GM19043 (cell line): ENCODE data around the gene GLT1D1.

Source experiments
- ATAC-seq: cut with Tn5 transposase; IDR thresholded peaks from one replicate; pipeline ENCODE4 v1.9.1; 2021; ENCODE audit warnings: low read depth; ENCODE audit not compliant: unreplicated experiment

Gene GLT1D1

GRCh38 chr12:128909653-128910052 is 56.4 kb downstream of the GLT1D1 start:
- no peak for ATAC-seq

GRCh38 chr12:128910629-128911028 is 57.4 kb downstream of the GLT1D1 start:
- ATAC-seq = no peak

DNA sequence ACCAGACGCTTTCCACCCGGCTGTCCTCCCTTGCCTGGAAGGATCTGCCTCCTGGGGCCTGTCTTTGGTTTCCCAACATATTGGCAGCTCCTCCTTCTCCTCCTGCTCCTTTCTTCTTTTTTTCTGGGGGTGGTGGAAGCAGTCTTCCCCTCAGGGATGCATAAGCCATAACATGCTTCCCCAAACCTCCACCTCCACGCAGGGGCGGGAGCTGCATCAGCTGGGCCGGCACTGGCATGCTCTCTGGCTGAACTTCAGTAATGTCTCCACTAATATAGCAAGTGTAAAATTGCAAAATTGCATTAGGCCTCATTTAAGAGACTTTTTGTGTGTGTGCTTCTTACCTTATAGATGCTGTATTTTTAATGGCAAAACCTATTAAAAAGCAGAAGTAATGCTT is 58.6 kb downstream of the GLT1D1 start:
- ATAC-seq = no peak

DNA sequence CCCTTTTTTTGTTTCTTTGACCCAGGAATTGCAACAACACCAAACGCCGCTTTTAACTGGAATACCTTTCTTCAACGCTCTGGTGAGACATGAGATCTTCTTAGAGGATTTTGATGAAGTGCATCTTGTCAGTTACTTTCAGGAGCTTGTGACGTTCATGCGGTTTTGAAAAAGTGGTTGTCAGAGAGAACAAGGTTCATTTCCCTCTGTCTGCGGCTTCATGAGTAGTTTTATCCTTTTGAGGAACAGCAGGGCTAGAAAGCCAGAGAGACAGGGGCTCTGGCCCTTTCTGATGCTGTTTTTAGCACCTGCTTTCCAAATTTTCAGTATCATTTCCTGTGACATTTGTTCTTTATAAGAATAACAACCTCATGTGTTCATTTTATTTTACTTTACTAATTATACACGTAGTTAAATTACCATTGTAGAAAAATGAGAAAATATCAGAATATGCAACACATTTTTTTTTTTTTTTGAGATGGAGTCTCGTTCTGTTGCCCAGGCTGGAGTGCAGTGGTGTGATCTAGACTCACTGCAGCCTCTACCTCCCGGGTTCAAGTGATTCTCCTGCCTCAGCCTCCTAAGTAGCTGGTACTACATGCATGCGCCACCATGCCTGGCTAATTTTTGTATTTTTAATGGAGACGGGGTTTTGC is 61.8 kb downstream of the GLT1D1 start:
- peak; percentile 95 for ATAC-seq

GRCh38 chr12:128916425-128916824 is 63.1 kb downstream of the GLT1D1 start:
- ATAC-seq = no peak

DNA sequence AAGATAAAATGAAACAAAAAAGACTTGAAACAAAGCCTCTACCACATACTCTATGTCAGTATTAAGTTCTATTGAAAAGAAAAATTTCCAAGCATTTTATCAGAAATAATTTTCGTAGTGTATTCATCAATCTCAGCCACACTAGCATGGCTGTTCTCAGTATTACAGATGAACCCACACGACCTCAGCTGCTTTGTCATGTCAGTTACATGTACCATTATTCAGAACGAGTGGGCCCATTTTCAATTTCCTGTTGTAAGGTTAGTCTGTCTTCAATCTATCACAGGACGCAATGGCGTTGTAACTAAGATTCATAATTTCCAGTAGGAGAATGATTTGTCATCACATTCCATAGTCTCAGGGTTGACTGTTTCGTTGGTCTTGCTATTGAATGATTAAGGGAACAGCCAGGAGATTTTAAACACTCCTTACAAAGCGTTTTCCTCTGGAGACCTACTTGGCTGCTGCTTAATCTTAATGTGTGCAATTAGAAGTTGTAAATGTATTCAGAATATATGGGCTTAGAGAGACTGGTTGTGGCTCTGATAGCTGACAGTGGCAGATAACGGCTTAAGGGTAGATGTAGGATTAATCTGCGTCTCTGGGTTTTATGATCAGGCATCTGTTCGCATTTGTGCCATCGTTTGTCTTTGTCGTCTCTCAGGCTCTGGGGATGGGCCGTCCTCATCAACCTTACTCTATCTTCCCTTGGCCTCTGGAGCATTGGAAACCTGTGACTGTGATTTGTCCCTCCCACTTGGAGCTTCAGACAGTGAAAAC is 65.4 kb downstream of the GLT1D1 start:
- ATAC-seq = no peak

GRCh38 chr12:128920468-128920867 is 67.2 kb downstream of the GLT1D1 start:
- ATAC-seq = no peak

DNA sequence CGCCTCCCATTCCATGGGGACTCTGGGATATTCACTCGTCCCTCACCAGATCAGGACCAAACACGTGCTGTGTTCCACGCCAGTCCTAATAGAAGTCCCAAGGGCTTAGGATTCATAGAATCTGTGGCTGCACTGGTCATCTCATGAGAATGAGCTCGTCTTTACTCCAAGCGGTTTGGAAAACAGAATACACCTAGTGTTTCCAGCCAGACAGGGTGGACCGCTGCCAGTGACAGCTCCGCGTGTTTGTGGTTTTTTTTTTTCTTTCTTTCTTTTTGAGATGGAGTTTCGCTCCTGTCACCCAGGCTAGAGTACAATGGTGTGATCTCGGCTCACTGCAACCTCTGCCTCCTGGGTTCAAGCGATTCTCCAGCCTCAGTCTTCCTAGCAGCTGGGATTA is 75.1 kb downstream of the GLT1D1 start:
- no peak for ATAC-seq

GRCh38 chr12:128929057-128929456 is 75.8 kb downstream of the GLT1D1 start:
- ATAC-seq = no peak

GRCh38 chr12:128930606-128931005 is 77.3 kb downstream of the GLT1D1 start:
- no peak for ATAC-seq

- ATAC-seq = no peak
These were observed 79.2 kb downstream of the GLT1D1 start for GRCh38 chr12:128932521-128932920.

DNA sequence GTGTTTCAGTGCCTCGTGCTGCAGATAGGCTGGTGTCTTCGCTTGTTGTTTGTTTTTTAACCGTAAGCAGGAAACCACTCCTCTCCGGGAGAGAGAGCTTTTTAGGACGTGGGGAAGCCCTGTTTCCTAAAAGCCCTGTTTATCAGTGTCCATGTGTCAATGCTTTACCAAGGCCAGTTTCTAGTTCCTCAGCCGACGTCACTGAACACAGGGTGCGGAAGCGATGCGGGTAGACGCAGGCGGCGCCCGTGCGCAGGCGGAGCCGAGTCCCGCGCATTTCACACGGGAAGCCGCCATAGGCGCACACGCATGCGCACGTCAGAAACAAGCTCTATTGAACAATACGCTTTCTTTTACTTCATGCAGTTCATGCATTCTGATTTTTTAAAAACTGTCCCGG is 79.8 kb downstream of the GLT1D1 start:
- ATAC-seq = no peak

- no peak for ATAC-seq
These were observed 80.6 kb downstream of the GLT1D1 start for GRCh38 chr12:128933926-128934325.

DNA sequence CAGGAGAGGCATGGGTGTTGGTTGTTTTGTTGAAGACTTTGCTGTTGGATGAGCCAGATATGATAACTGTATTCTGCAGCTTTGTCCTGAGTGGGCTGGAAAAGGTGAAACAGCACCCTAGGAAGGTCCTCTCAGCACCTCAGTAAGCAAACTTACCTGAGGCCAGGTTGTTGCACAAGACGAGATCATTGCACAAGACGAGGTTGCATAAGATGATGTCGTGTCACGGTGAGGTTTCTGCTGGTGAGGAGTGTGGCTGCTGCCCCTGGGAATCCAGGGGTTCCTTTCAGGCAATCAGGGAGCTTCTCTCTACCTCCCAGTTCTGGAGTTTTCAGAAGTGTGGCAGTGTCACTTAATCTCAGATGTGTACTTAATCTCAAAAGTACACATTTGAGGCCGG is 85.6 kb downstream of the GLT1D1 start:
- ATAC-seq = no peak

GRCh38 chr12:128940090-128940888 is 87.0 kb downstream of the GLT1D1 start:
- ATAC-seq = no peak

DNA sequence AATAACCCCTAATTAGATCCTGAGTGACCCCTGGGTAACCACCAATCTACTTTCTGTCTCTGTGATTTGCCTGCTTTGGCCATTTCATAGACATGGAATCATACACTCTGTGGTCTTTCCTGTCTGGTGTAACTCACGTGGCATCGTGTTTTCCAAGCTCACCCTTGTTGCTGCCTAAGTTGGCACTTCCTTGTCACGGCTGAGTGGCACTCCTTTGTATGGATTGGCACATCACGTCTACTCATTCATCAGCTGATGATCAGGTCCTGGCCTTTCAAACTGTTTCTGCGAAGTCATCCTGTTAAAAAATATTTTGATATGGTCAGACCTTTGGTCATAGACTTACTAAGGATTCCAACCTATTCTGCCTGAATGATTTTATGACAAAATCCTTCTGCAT is 87.7 kb downstream of the GLT1D1 start:
- ATAC-seq = no peak

DNA sequence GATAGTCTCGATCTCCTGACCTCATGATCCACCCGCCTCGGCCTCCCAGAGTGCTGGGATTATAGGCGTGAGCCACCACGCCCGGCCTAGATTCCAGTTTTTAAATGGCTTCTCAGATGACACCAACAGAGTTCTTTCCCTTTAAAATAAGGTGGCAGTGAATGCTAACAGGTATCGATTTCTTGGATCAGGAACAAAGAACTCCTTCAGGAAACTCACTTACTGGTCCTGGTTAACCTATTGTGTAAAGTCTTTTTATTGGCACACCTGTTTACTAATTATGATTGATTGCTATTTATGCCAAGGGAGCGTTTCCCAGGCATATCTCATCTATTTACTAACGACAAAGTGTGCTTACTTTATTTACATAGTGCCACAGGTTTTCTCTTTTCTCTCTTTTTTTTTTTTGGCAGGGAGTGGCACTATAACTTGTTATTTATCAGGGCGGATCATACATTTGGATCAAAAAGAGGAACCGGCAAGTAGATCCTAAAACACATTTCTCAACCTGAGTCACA is 89.7 kb downstream of the GLT1D1 start:
- no peak for ATAC-seq

DNA sequence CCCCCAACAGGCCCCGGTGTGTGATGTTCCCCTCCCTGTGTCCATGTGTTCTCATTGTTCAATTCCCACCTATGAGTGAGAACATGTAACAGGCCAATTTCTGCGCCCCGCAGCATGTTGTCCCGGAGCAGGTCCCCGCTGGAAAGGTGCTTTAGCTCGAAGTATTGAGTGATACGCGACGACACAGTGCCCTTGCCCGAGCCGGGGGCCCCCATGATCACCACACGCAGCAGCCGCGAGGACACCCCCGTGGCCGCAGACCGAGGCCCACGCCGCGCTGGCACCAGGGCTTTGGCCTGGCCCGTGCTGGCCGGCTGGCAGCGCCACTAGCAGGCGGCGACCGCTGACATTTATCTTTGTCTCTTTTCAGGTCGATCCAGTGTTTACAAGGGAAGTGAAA is 91.7 kb downstream of the GLT1D1 start:
- no peak for ATAC-seq

DNA sequence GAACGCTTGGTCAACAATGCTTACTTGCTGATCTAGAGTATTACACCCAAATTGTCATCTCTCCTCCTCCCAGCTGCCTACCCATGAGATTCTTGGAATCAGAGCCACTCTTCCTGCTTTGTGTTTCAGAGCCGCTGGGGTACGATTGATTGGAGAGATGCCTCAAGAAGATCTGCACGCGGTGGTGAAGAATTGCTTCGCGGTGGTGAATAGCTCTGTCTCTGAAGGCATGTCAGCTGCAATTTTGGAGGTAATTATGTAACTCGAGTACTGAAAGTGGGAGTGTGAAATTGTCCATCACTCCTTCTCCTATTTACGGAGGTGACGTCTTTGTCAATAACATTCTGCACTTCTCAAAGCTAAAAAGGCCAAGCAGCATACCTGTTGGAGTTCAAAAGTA is 93.9 kb downstream of the GLT1D1 start:
- ATAC-seq = no peak

- no peak for ATAC-seq
These were observed 95.8 kb downstream of the GLT1D1 start for GRCh38 chr12:128949086-128949485.

- no peak for ATAC-seq
These were observed 98.2 kb downstream of the GLT1D1 start for GRCh38 chr12:128951448-128951847.
